Body of pancreas (tissue), 4 donors: Measurements from ENCODE around the gene ME3. TPM values are rescaled to one million over a fixed set of nuclear protein-coding genes. Genes with fewer than 3 reads are reported as not detected.

Source experiments
- ATAC-seq: fragments of 150-250 bp; one replicate; pipeline ENCODE4 v1.9.1; 2016
- DNase-seq, 4 donors: peaks; one replicate each; pipeline ENCODE4 v3.0.0-alpha.2; 2019
- H3K27ac ChIP-seq, 4 donors: fragments of 200-600 bp; sonication (generic); 1 replicate in 3 of 4; 2 replicates in 1 of 4; pipeline versions ENCODE4 v1.5.1 to v1.6.1; 2016 to 2019; ENCODE audit warnings: mild to moderate bottlenecking in 1 of 4, mixed read lengths in 1 of 4, moderate library complexity in 1 of 4
- H3K27me3 ChIP-seq, 2 donors: fragments of 200-600 bp; sonication (generic); one replicate each; pipeline ENCODE4 v1.6.0; 2016; ENCODE audit warnings: mild to moderate bottlenecking in 1 of 2
- H3K36me3 ChIP-seq, 2 donors: fragments of 200-600 bp; sonication (generic); replicated peaks in 1 of 2; 2 replicates each; pipeline ENCODE4 v1.5.1; 2016; ENCODE audit warnings: low read depth in 2 of 2; ENCODE audit not compliant: insufficient read depth in 1 of 2
- H3K4me1 ChIP-seq: fragments of 200-600 bp; sonication (generic); one replicate; pipeline ENCODE4 v1.6.0; 2016
- H3K4me3 ChIP-seq, 2 donors: fragments of 200-600 bp; sonication (generic); 1 replicate in 1 of 2; 2 replicates in 1 of 2; pipeline ENCODE4 v1.5.1; 2016 to 2019
- H3K9me3 ChIP-seq, 3 donors: fragments of 200-600 bp; sonication (generic); 1 replicate in 2 of 3; 2 replicates in 1 of 3; pipeline ENCODE4 v1.5.1; 2016
- POLR2A ChIP-seq, 3 donors: fragments of 450-650 bp; IDR thresholded peaks; one replicate each; pipeline ENCODE4 v1.6.1; 2016; ENCODE audit warnings: antibody characterized with exemption in 3 of 3, mild to moderate bottlenecking in 2 of 3
- WGBS, 2 donors: methylation state at CpG; one replicate each; pipeline ENCODE4 v1.1.5; 2017; 5-methylcytosine and 5-hydroxymethylcytosine counted together
- intact Hi-C: fragments of 100-400 bp; cut with DNase I; formaldehyde crosslinking; loops from one replicate; pipeline ENCODE4 v1.15.1; 2023
- total RNA-seq, 2 donors: library from RNA; depleted of rRNA; stranded (reverse); fragments of >200 nt; gene quantifications; one replicate each; pipeline ENCODE4 v1.1.0, GENCODE V29; 2016
- TF ChIP-seq, protein P1 (sequence below), 7 experiments: fragments of 450-650 bp in 4 of 7; fragments of 200-600 bp in 3 of 7; sonication (generic) in 3 of 7; IDR thresholded peaks; one replicate each; pipeline ENCODE4 v1.5.1; 2016 to 2019; ENCODE audit warnings: antibody characterized with exemption in 7 of 7

The ME3 gene
- total RNA-seq, 2 donors from 2014 or later = 20.8 to 54.7 TPM

GRCh38 chr11:86477495-86478155, 194.8 kb downstream of the ME3 start:
- peak overlapping the region in 1 of 4 donors; percentile 14 for H3K27ac ChIP-seq
- TF ChIP-seq, protein P1, sequence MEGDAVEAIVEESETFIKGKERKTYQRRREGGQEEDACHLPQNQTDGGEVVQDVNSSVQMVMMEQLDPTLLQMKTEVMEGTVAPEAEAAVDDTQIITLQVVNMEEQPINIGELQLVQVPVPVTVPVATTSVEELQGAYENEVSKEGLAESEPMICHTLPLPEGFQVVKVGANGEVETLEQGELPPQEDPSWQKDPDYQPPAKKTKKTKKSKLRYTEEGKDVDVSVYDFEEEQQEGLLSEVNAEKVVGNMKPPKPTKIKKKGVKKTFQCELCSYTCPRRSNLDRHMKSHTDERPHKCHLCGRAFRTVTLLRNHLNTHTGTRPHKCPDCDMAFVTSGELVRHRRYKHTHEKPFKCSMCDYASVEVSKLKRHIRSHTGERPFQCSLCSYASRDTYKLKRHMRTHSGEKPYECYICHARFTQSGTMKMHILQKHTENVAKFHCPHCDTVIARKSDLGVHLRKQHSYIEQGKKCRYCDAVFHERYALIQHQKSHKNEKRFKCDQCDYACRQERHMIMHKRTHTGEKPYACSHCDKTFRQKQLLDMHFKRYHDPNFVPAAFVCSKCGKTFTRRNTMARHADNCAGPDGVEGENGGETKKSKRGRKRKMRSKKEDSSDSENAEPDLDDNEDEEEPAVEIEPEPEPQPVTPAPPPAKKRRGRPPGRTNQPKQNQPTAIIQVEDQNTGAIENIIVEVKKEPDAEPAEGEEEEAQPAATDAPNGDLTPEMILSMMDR (IDR thresholded peaks at IDR 0.05) = no peak
- no peak for TF ChIP-seq POLR2A (IDR thresholded peaks at IDR 0.05)
- 82 to 83% methylated on average over 5 of the region's 5 CpGs for WGBS, 2 donors
- no peaks in the 10 kb centered on the region for H3K4me1 ChIP-seq
- DNase-seq (no peak), ATAC-seq (no peak)
- H3K27me3 ChIP-seq = no peaks in the 10 kb centered on the region
- H3K9me3 ChIP-seq = no peaks in the 10 kb centered on the region
- H3K36me3 ChIP-seq = no peaks in the 10 kb centered on the region
- intact Hi-C loops = no loop called here
- H3K4me3 ChIP-seq = no peak overlapping the region

- Histone ChIP-seq H3K4me1 (no peaks in the 10 kb centered on the region), H3K27ac (peak overlapping the region in 1 of 4 donors; percentile 10), H3K9me3 (no peaks in the 10 kb centered on the region), H3K4me3 (no peak overlapping the region), H3K36me3 (no peaks in the 10 kb centered on the region), H3K27me3 (no peaks in the 10 kb centered on the region)
- TF ChIP-seq, protein P1 (IDR thresholded peaks at IDR 0.05) = no peak
- TF ChIP-seq POLR2A (IDR thresholded peaks at IDR 0.05) = no peak
- DNase-seq (no peak), ATAC-seq (peak; percentile 25)
- intact Hi-C loops = no loop called here
- WGBS, 2 donors = 79 to 85% methylated on average over 6 of the region's 6 CpGs
Observed at GRCh38 chr11:86476109-86476861, 196.1 kb downstream of the ME3 start.

DNA sequence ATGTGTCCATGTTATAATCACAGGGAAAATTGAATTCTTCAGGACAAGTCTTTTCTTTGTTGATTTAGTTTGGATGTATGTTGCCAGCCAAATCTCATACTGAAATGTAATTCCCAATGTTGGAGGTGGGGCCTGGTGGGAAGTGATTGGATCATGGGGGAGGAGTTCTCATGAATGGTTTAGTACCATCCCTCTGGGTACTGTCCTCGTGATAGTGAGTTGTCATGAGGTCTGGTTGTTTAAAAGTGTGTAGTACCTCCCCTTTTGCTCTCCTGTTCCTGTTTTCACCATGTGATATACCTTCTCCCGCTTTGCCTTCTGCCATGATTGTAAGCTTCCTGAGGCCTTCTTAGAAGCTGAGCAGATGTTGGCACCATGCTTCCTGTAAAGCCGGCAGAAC, 197.4 kb downstream of the ME3 start:
- TF ChIP-seq, protein P1 (IDR thresholded peaks at IDR 0.05) = no peak
- TF ChIP-seq POLR2A (IDR thresholded peaks at IDR 0.05) = no peak
- DNase-seq = no peak
- peak overlapping the region in 3 of 4 donors; percentile 5 to 33 (median 16) for H3K27ac ChIP-seq
- 89 to 91% methylated on average over 3 of the region's 3 CpGs for WGBS, 2 donors
- intact Hi-C loops = no loop called here
- no peak overlapping the region for H3K4me3 ChIP-seq
- no peak for ATAC-seq
- no peaks in the 10 kb centered on the region for H3K36me3 ChIP-seq
- no peaks in the 10 kb centered on the region for H3K4me1 ChIP-seq
- H3K27me3 ChIP-seq = no peaks in the 10 kb centered on the region
- no peaks in the 10 kb centered on the region for H3K9me3 ChIP-seq

DNA sequence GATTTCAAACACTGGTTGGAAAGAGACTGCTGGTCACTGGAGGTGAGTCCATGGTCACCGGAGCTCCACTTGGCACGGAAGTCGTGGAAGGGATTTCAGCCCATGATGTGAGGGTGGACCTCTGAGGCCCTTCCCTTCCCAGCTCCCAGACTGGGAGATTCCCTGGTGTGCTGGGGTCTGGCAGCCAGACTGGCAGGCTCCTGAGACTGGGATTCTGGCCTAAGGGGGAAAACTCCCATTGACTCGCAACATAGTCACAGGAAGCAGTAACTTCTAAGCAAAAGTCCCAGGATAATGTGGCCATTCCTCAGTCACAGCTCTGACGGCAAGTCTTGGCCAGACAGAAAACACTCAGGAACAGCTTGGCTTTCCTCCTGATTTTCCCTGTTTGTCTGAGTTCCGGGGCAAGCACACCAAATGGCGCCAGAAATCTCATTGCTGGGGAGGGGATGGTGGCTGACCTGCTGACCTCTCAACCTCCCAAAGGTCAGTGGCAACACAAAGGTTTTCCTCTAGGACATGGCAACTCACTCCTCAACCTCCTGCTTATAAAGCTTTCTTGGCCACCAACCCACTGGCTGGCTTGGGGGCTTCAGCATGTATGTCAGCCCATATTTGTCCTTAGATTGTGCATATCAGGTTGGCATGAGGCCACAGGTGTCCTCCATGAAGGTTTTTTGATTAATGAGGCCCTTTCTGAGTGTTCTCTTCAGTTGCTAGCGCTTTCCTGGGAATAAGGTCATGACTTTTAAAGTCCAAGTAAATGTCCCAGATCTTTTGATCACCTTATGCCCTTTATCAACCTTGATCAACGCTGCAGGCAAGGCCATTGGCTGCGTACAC, 198.2 kb downstream of the ME3 start:
- Histone ChIP-seq H3K9me3 (no peaks in the 10 kb centered on the region), H3K27ac (peak overlapping the region in 3 of 4 donors; percentile 5 to 33 (median 27)), H3K4me3 (no peak overlapping the region), H3K4me1 (no peaks in the 10 kb centered on the region), H3K36me3 (no peaks in the 10 kb centered on the region), H3K27me3 (no peaks in the 10 kb centered on the region)
- DNase-seq (peak in 1 of 4 donors; percentile 17), ATAC-seq (peak; percentile 54)
- no peak for TF ChIP-seq POLR2A (IDR thresholded peaks at IDR 0.05)
- TF ChIP-seq, protein P1 (IDR thresholded peaks at IDR 0.05) = no peak
- intact Hi-C loops = no loop called here
- WGBS, 2 donors = 73 to 78% methylated on average over 10 of the region's 10 CpGs
